Thyroid gland (tissue), 4 donors: ENCODE data around the gene TIMM13. TPM values are rescaled to one million over a fixed set of nuclear protein-coding genes. Genes with fewer than 3 reads are reported as not detected.

ENCODE experiments used
- DNase-seq, 2 donors: peaks; one replicate each; pipeline ENCODE4 v3.0.0-alpha.2; 2019
- H3K27ac ChIP-seq, 3 donors: fragments of 200-600 bp; sonication (generic); 1 replicate in 2 of 3; 2 replicates in 1 of 3; pipeline ENCODE4 v1.5.1; 2016 to 2019; ENCODE audit warnings: mild to moderate bottlenecking in 1 of 3, moderate library complexity in 1 of 3
- H3K27me3 ChIP-seq: fragments of 200-600 bp; sonication (generic); one replicate; pipeline ENCODE4 v1.5.1; 2019
- H3K36me3 ChIP-seq, 2 donors: fragments of 200-600 bp; sonication (generic); one replicate each; pipeline ENCODE4 v1.5.1; 2016 to 2019
- H3K4me1 ChIP-seq, 2 donors: fragments of 200-600 bp; sonication (generic); one replicate each; pipeline ENCODE4 v1.5.1; 2017 to 2019
- H3K4me3 ChIP-seq, 3 donors: fragments of 200-600 bp; sonication (generic); replicated peaks in 1 of 3; 1 replicate in 2 of 3; 2 replicates in 1 of 3; pipeline ENCODE4 v1.5.1; 2016; ENCODE audit warnings: mild to moderate bottlenecking in 1 of 3
- H3K9me3 ChIP-seq: fragments of 200-600 bp; sonication (generic); one replicate; pipeline ENCODE4 v1.5.1; 2017
- CTCF ChIP-seq, 6 experiments: fragments of 200-600 bp in 3 of 6; fragments of 450-650 bp in 3 of 6; sonication (generic) in 3 of 6; IDR thresholded peaks; one replicate each; pipeline ENCODE4 v1.5.1; 2016 to 2019; ENCODE audit warnings: antibody characterized with exemption in 6 of 6, mild to moderate bottlenecking in 2 of 6, inconsistent platforms in 1 of 6, moderate library complexity in 1 of 6
- POLR2A ChIP-seq, 2 donors: fragments of 450-650 bp; IDR thresholded peaks; one replicate each; pipeline ENCODE4 v1.6.1; 2017; ENCODE audit warnings: antibody characterized with exemption in 2 of 2, mild to moderate bottlenecking in 2 of 2, moderate library complexity in 1 of 2
- WGBS, 2 donors: methylation state at CpG; one replicate each; pipeline ENCODE4 v1.1.5; 2017; 5-methylcytosine and 5-hydroxymethylcytosine counted together
- intact Hi-C: fragments of 100-400 bp; cut with DNase I; formaldehyde crosslinking; loops from one replicate; pipeline ENCODE4 v1.15.1; 2023
- microRNA-seq: library from miRNA; unstranded; fragments of <30 nt; microRNA quantifications from one replicate; pipeline ENCODE4, GENCODE V29; 2016
- total RNA-seq, 4 donors: library from RNA; depleted of rRNA; stranded (reverse); fragments of >200 nt; gene quantifications; one replicate each; pipeline ENCODE4 v1.2.3, GENCODE V29; 2016

TIMM13 gene
- total RNA-seq, 4 donors from 2014 or later, result 27.4 to 52.9 (median 45.0) TPM

GRCh38 chr19:2382530-2383222 lies 44.7 kb downstream of the TIMM13 start:
- no peaks in the 10 kb centered on the region for H3K36me3 ChIP-seq
- no peak overlapping the region for H3K4me3 ChIP-seq
- DNase-seq, result no peak
- TF ChIP-seq CTCF (IDR thresholded peaks at IDR 0.05) (no peak), POLR2A (IDR thresholded peaks at IDR 0.05) (no peak)
- H3K27me3 ChIP-seq, result no peaks in the 10 kb centered on the region
- H3K27ac ChIP-seq, result no peak overlapping the region
- intact Hi-C loops, result loop anchor here (10.0 kb wide), 1 partner anchor 158 kb away; no protein-coding TSS in a partner anchor
- WGBS, 2 donors, result 85 to 88% methylated on average over 12 to 13 of the region's 13 CpGs
- H3K4me1 ChIP-seq, result no peaks in the 10 kb centered on the region
- H3K9me3 ChIP-seq, result no peaks in the 10 kb centered on the region

DNA sequence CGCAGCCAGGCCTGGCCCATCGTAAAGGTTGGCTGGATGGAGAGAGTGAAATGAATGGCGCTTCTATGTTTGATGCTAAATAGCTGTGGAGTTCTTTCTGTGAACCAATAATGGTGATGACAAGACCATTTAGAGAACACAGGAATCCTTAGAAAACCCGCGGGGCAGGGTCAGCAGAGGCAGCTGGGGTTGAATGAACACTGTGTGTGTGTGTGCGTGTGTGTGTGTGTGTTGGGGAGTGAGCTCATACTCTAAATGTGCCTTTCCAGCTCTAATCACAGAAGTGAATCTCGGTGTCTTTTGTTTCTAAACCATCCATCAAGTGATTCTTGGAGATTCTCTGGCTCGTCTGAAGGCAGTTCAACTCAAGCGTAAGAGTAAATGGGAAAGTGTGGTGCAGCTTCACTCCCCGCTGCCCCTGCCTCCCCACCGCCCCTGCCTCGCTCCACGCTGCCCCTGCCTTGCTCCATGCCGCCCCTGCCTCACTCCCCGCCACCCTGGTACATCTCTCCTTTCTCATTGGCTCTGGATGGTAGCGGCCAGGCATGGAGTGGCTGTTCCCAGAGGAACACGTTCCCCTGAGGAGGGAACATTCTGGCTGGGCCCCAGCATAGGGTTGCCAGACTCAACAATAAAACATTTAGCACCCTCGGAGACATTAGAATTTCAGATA lies 46.1 kb downstream of the TIMM13 start:
- no peaks in the 10 kb centered on the region for H3K9me3 ChIP-seq
- no peak overlapping the region for H3K4me3 ChIP-seq
- 48 to 53% methylated on average over 18 of the region's 18 CpGs for WGBS, 2 donors
- H3K36me3 ChIP-seq, result no peaks in the 10 kb centered on the region
- no peak overlapping the region for H3K27ac ChIP-seq
- TF ChIP-seq CTCF (IDR thresholded peaks at IDR 0.05) (no peak), POLR2A (IDR thresholded peaks at IDR 0.05) (no peak)
- DNase-seq, result no peak
- H3K27me3 ChIP-seq, result no peaks in the 10 kb centered on the region
- no peaks in the 10 kb centered on the region for H3K4me1 ChIP-seq
- intact Hi-C loops, result loop anchor here (10.0 kb wide), 1 partner anchor 156 kb away; no protein-coding TSS in a partner anchor

- no peaks in the 10 kb centered on the region for H3K36me3 ChIP-seq
- H3K9me3 ChIP-seq, result no peaks in the 10 kb centered on the region
- intact Hi-C loops, result loop anchor here (10.0 kb wide), 1 partner anchor 156 kb away; no protein-coding TSS in a partner anchor
- WGBS, 2 donors, result 90 to 98% methylated on average over 2 of the region's 2 CpGs
- H3K27ac ChIP-seq, result no peak overlapping the region
- H3K4me3 ChIP-seq, result no peak overlapping the region
- no peak for DNase-seq
- H3K27me3 ChIP-seq, result no peaks in the 10 kb centered on the region
- no peaks in the 10 kb centered on the region for H3K4me1 ChIP-seq
- TF ChIP-seq CTCF (IDR thresholded peaks at IDR 0.05) (no peak), POLR2A (IDR thresholded peaks at IDR 0.05) (no peak)
Observed at GRCh38 chr19:2380567-2380966, 46.8 kb downstream of the TIMM13 start.

- DNase-seq, result no peak
- WGBS, 2 donors, result 66 to 73% methylated on average over 13 to 15 of the region's 15 CpGs
- TF ChIP-seq POLR2A (IDR thresholded peaks at IDR 0.05), result no peak
- no peak for TF ChIP-seq CTCF (IDR thresholded peaks at IDR 0.05)
- no peaks in the 10 kb centered on the region for H3K4me1 ChIP-seq
- no peak overlapping the region for H3K4me3 ChIP-seq
- intact Hi-C loops, result no loop called here
- no peaks in the 10 kb centered on the region for H3K9me3 ChIP-seq
- H3K27ac ChIP-seq, result no peak overlapping the region
- H3K27me3 ChIP-seq, result no peaks in the 10 kb centered on the region
- H3K36me3 ChIP-seq, result no peaks in the 10 kb centered on the region
Observed at GRCh38 chr19:2376784-2377519, 50.4 kb downstream of the TIMM13 start.

Small RNA genes lying within 50 kb of the gene (microRNA-seq; reads per million reads assigned to microRNA genes)
- not detected for gene MIR7108

Other genes starting within 250 kb of the TIMM13 start
- gene PLEKHJ1, start 191.3 kb downstream of the TIMM13 start, total RNA-seq, result 100 to 1,000 TPM in 3 of 4 donors, 10 to 100 TPM in 1; 86.7 to 179 (median 131) TPM
- gene SF3A2, start 190.8 kb downstream of the TIMM13 start, total RNA-seq, result 10 to 100 TPM; 25.7 to 39.8 (median 30.3) TPM
- 1 to 10 TPM in 1 of 4 donors, under 1 TPM in 1, not detected in 2; 0.33 to 4.2 TPM for gene AMH, start 178.3 kb downstream of the TIMM13 start, total RNA-seq
- gene JSRP1, start 171.2 kb downstream of the TIMM13 start, total RNA-seq, result not detected
- 1 to 10 TPM in 1 of 4 donors, under 1 TPM in 3; 0.27 to 1.6 (median 0.59) TPM for gene PEAK3, start 145.4 kb downstream of the TIMM13 start, total RNA-seq
- gene LINGO3, start 119.4 kb downstream of the TIMM13 start, total RNA-seq, result under 1 TPM in 1 of 4 donors, not detected in 3; 0.45 TPM
- gene LSM7, start 99.0 kb downstream of the TIMM13 start, total RNA-seq, result 100 to 1,000 TPM in 1 of 4 donors, 10 to 100 TPM in 3; 21.1 to 139 (median 55.1) TPM
- gene SPPL2B, start 98.9 kb downstream of the TIMM13 start, total RNA-seq, result 10 to 100 TPM; 47.8 to 97.8 (median 67.3) TPM
- gene TMPRSS9, start 67.3 kb downstream of the TIMM13 start, total RNA-seq, result under 1 TPM in 2 of 4 donors, not detected in 2; 0.13 to 0.78 TPM
- gene LMNB2, start 29.4 kb upstream of the TIMM13 start, total RNA-seq, result 10 to 100 TPM; 14.4 to 34.6 (median 27.6) TPM
- 100 to 1,000 TPM; 148 to 250 (median 195) TPM for gene GADD45B, start 48.5 kb upstream of the TIMM13 start, total RNA-seq